Inferior parietal cortex (tissue), 1 donor: Measurements from ENCODE around the gene CTNNA3.

ENCODE experiments used
- DNase-seq: peaks from one replicate; pipeline ENCODE4 v3.0.0-alpha.2; 2016; ENCODE audit errors: extremely low spot score

Gene CTNNA3

GRCh38 chr10:66144016-66144415 is 1552.0 kb downstream of the CTNNA3 start:
- no peak for DNase-seq

GRCh38 chr10:66102756-66103155 is 1593.2 kb downstream of the CTNNA3 start:
- no peak for DNase-seq

GRCh38 chr10:66098595-66099480 is 1597.2 kb downstream of the CTNNA3 start:
- DNase-seq, result no peak

GRCh38 chr10:66095610-66096009 is 1600.4 kb downstream of the CTNNA3 start:
- no peak for DNase-seq

- no peak for DNase-seq
Measured at GRCh38 chr10:66085906-66086305, 1610.1 kb downstream of the CTNNA3 start.

- no peak for DNase-seq
Measured at GRCh38 chr10:66071907-66072306, 1624.1 kb downstream of the CTNNA3 start.

GRCh38 chr10:66058594-66058993 is 1637.4 kb downstream of the CTNNA3 start:
- DNase-seq, result no peak

- DNase-seq, result no peak
Measured at GRCh38 chr10:66049335-66049734, 1646.7 kb downstream of the CTNNA3 start.

- DNase-seq, result no peak
Measured at GRCh38 chr10:66045859-66046258, 1650.1 kb downstream of the CTNNA3 start.

GRCh38 chr10:66041771-66042170 is 1654.2 kb downstream of the CTNNA3 start:
- DNase-seq, result no peak

- DNase-seq, result no peak
Measured at GRCh38 chr10:66038623-66039022, 1657.4 kb downstream of the CTNNA3 start.

- DNase-seq, result no peak
Measured at GRCh38 chr10:66026321-66026720, 1669.7 kb downstream of the CTNNA3 start.

- DNase-seq, result no peak
Measured at GRCh38 chr10:66025186-66025585, 1670.8 kb downstream of the CTNNA3 start.

GRCh38 chr10:66021423-66021822 is 1674.6 kb downstream of the CTNNA3 start:
- DNase-seq, result no peak

- no peak for DNase-seq
Measured at GRCh38 chr10:66008221-66008620, 1687.8 kb downstream of the CTNNA3 start.

GRCh38 chr10:66006411-66006810 is 1689.6 kb downstream of the CTNNA3 start:
- no peak for DNase-seq

GRCh38 chr10:65993451-65993850 is 1702.5 kb downstream of the CTNNA3 start:
- DNase-seq, result no peak

- no peak for DNase-seq
Measured at GRCh38 chr10:65968871-65969270, 1727.1 kb downstream of the CTNNA3 start.

- DNase-seq, result no peak
Measured at GRCh38 chr10:65968437-65968836, 1727.6 kb downstream of the CTNNA3 start.

- no peak for DNase-seq
Measured at GRCh38 chr10:65964205-65964604, 1731.8 kb downstream of the CTNNA3 start.

- DNase-seq, result no peak
Measured at GRCh38 chr10:65952086-65952485, 1743.9 kb downstream of the CTNNA3 start.

GRCh38 chr10:65950075-65950474 is 1745.9 kb downstream of the CTNNA3 start:
- DNase-seq, result no peak

GRCh38 chr10:65949526-65949925 is 1746.5 kb downstream of the CTNNA3 start:
- DNase-seq, result no peak

GRCh38 chr10:65945061-65945460 is 1750.9 kb downstream of the CTNNA3 start:
- DNase-seq, result no peak
